GM23248 (cell line): ENCODE data around the gene LKAAEAR1. TPM values are rescaled to one million over a fixed set of nuclear protein-coding genes. Genes with fewer than 3 reads are reported as not detected.

Source experiments
- DNase-seq: peaks from one replicate; pipeline ENCODE4 v3.0.0-alpha.2; 2015
- H2AFZ ChIP-seq: fragments of 200-600 bp; sonication (generic); 2 replicates; pipeline ENCODE4 v1.6.1; 2016; ENCODE audit warnings: antibody characterized with exemption
- H3F3A ChIP-seq: fragments of 200-600 bp; sonication (generic); 2 replicates; pipeline ENCODE4 v1.6.1; 2016; ENCODE audit warnings: mild to moderate bottlenecking, antibody characterized with exemption, mixed run types; ENCODE audit not compliant: insufficient read depth
- H3K27ac ChIP-seq: fragments of 200-600 bp; sonication (generic); 2 replicates; pipeline ENCODE4 v1.5.1; 2016; ENCODE audit warnings: mild to moderate bottlenecking
- H3K27me3 ChIP-seq: fragments of 200-600 bp; sonication (generic); replicated peaks from 2 replicates; pipeline ENCODE4 v1.6.1; 2016; ENCODE audit warnings: mild to moderate bottlenecking; ENCODE audit not compliant: insufficient read depth
- H3K36me3 ChIP-seq: fragments of 200-600 bp; sonication (generic); 2 replicates; pipeline ENCODE4 v1.6.1; 2016; ENCODE audit warnings: low read depth, mild to moderate bottlenecking
- H3K4me1 ChIP-seq: fragments of 200-600 bp; sonication (generic); 2 replicates; pipeline ENCODE4 v1.6.1; 2016; ENCODE audit warnings: mild to moderate bottlenecking; ENCODE audit not compliant: insufficient read depth
- H3K4me2 ChIP-seq: fragments of 200-600 bp; sonication (generic); one replicate; pipeline ENCODE4 v1.6.1; 2016; ENCODE audit warnings: mild to moderate bottlenecking; ENCODE audit not compliant: unreplicated experiment
- H3K4me3 ChIP-seq: fragments of 200-600 bp; sonication (generic); 2 replicates; pipeline ENCODE4 v1.5.1; 2016; ENCODE audit warnings: mild to moderate bottlenecking
- H3K79me2 ChIP-seq: fragments of 200-600 bp; sonication (generic); 2 replicates; pipeline ENCODE4 v1.6.1; 2016; ENCODE audit warnings: mild to moderate bottlenecking; ENCODE audit not compliant: insufficient read depth
- H3K9ac ChIP-seq: fragments of 200-600 bp; sonication (generic); 2 replicates; pipeline ENCODE4 v1.6.1; 2016; ENCODE audit warnings: mild to moderate bottlenecking
- H3K9me2 ChIP-seq: fragments of 200-600 bp; sonication (generic); 2 replicates; pipeline ENCODE4 v1.6.1; 2016; ENCODE audit warnings: mixed run types, mild to moderate bottlenecking, moderate library complexity; ENCODE audit not compliant: insufficient read depth
- H3K9me3 ChIP-seq: fragments of 200-600 bp; sonication (generic); one replicate; pipeline ENCODE4 v1.6.1; 2017; ENCODE audit warnings: low read depth
- H4K20me1 ChIP-seq: fragments of 200-600 bp; sonication (generic); 2 replicates; pipeline ENCODE4 v1.6.0; 2016; ENCODE audit not compliant: insufficient read depth
- EZH2 ChIP-seq: fragments of 200-600 bp; sonication (generic); IDR thresholded peaks from 2 replicates; pipeline ENCODE4 v1.6.1; 2018; ENCODE audit warnings: antibody characterized with exemption, mild to moderate bottlenecking; ENCODE audit not compliant: insufficient read depth, poor library complexity, severe bottlenecking
- EZH2phosphoT487 ChIP-seq: fragments of 200-600 bp; sonication (generic); IDR thresholded peaks from 2 replicates; pipeline ENCODE4 v1.6.1; 2018; ENCODE audit warnings: antibody characterized with exemption, moderate library complexity, mild to moderate bottlenecking, low read depth; ENCODE audit not compliant: insufficient read depth
- WGBS, 2 experiments: methylation state at CpG; one replicate each; pipeline ENCODE4 v1.1.6; 2015 to 2017; ENCODE audit warnings: low lambda C conversion rate in 2 of 2, low coverage in 1 of 2; ENCODE audit errors: missing lambda C conversion rate in 2 of 2; 5-methylcytosine and 5-hydroxymethylcytosine counted together
- in situ Hi-C: fragments of 300-500 bp; cut with MboI; formaldehyde crosslinking; loops from 2 replicates; pipeline ENCODE4 v1.15.0; 2020
- polyA plus RNA-seq: library from polyadenylated mRNA; unstranded; fragments of >200 nt; fragmentation: Nextera tagmentation; extraction: Ambion mirVana; gene quantifications from 2 replicates; pipeline ENCODE4 v1.2.1, GENCODE V29; 2016
- total RNA-seq: library from RNA; depleted of rRNA; stranded (reverse); fragments of >200 nt; shearing (Covaris generic); gene quantifications from 2 replicates; pipeline ENCODE4 v1.2.3, GENCODE V29; 2014

Gene LKAAEAR1
- total and polyA plus RNA-seq, 2 experiments from 2014 or later: 0.59 to 3.7 TPM

- Histone ChIP-seq H3K9ac (no peak overlapping the region), H3K36me3 (no peaks in the 10 kb centered on the region), H3K4me1 (0 out of 2 replicates have a peak, but pooled peaks cover 5% of the 10 kb centered on the region), H4K20me1 (no peaks in the 10 kb centered on the region), H3F3A (no peaks in the 10 kb centered on the region), H3K27ac (no peak overlapping the region), H3K79me2 (0 out of 2 replicates have a peak, but pooled peaks cover 3% of the 10 kb centered on the region), H3K9me2 (no peaks in the 10 kb centered on the region), H2AFZ (no peak overlapping the region), H3K9me3 (no peaks in the 10 kb centered on the region), H3K4me3 (no peak overlapping the region), H3K4me2 (no peak overlapping the region), H3K27me3 (no peaks in the 10 kb centered on the region)
- TF ChIP-seq EZH2: no peak
- no peak for TF ChIP-seq EZH2phosphoT487
- in situ Hi-C loops: no loop called here
- 76 to 80% methylated on average over 12 of the region's 12 CpGs for WGBS, 2 experiments
- DNase-seq: no peak
These were observed 25.7 kb downstream of the LKAAEAR1 start for GRCh38 chr20:64058536-64058935.

GRCh38 chr20:64057628-64058498 is 26.3 kb downstream of the LKAAEAR1 start:
- H3K9ac ChIP-seq: no peak overlapping the region
- no peak overlapping the region for H3K27ac ChIP-seq
- TF ChIP-seq EZH2phosphoT487 (no peak), EZH2 (no peak)
- peak; percentile 69 for DNase-seq
- H3K9me3 ChIP-seq: no peaks in the 10 kb centered on the region
- no peaks in the 10 kb centered on the region for H3K79me2 ChIP-seq
- WGBS, 2 experiments: 27 to 30% methylated on average over 28 to 33 of the region's 33 CpGs
- H3K4me3 ChIP-seq: no peak overlapping the region
- H3K4me2 ChIP-seq: no peak overlapping the region
- H3F3A ChIP-seq: no peaks in the 10 kb centered on the region
- no peaks in the 10 kb centered on the region for H3K36me3 ChIP-seq
- H3K9me2 ChIP-seq: no peaks in the 10 kb centered on the region
- no peak overlapping the region for H2AFZ ChIP-seq
- 0 out of 2 replicates have a peak, but pooled peaks cover 5% of the 10 kb centered on the region for H3K4me1 ChIP-seq
- in situ Hi-C loops: no loop called here
- H4K20me1 ChIP-seq: no peaks in the 10 kb centered on the region
- H3K27me3 ChIP-seq: no peaks in the 10 kb centered on the region

- in situ Hi-C loops: no loop called here
- DNase-seq: no peak
- Histone ChIP-seq H3K4me3 (no peak overlapping the region), H3K4me1 (no peaks in the 10 kb centered on the region), H3K4me2 (no peak overlapping the region), H3K9me3 (no peaks in the 10 kb centered on the region), H3F3A (no peaks in the 10 kb centered on the region), H3K27me3 (no peaks in the 10 kb centered on the region), H3K27ac (no peak overlapping the region), H3K9me2 (no peaks in the 10 kb centered on the region), H4K20me1 (no peaks in the 10 kb centered on the region), H3K79me2 (no peaks in the 10 kb centered on the region), H3K9ac (no peak overlapping the region), H2AFZ (no peak overlapping the region), H3K36me3 (no peaks in the 10 kb centered on the region)
- WGBS, 2 experiments: 60 to 71% methylated on average over 33 to 39 of the region's 39 CpGs
- TF ChIP-seq EZH2phosphoT487: no peak
- no peak for TF ChIP-seq EZH2
These were observed 27.1 kb downstream of the LKAAEAR1 start for GRCh38 chr20:64056889-64057627.

- 57 to 74% methylated on average over 6 to 7 of the region's 7 CpGs for WGBS, 2 experiments
- Histone ChIP-seq H3K79me2 (no peaks in the 10 kb centered on the region), H3K4me1 (no peaks in the 10 kb centered on the region)
These were observed 27.6 kb downstream of the LKAAEAR1 start for GRCh38 chr20:64056639-64056888.

More at GRCh38 chr20:64056639-64056888, 27.6 kb downstream of the LKAAEAR1 start:
- in situ Hi-C loops: no loop called here
- Histone ChIP-seq H4K20me1 (no peaks in the 10 kb centered on the region), H3K9me3 (no peaks in the 10 kb centered on the region), H3K27me3 (no peaks in the 10 kb centered on the region), H3K36me3 (no peaks in the 10 kb centered on the region), H3K4me3 (no peak overlapping the region), H2AFZ (no peak overlapping the region), H3F3A (no peaks in the 10 kb centered on the region), H3K9ac (no peak overlapping the region), H3K9me2 (no peaks in the 10 kb centered on the region), H3K4me2 (no peak overlapping the region), H3K27ac (no peak overlapping the region)
- no peak for TF ChIP-seq EZH2
- no peak for TF ChIP-seq EZH2phosphoT487
- no peak for DNase-seq
